Muscle layer of duodenum (tissue), 2 donors: Measurements from ENCODE around the gene GNAL.

Experiments
- H3K27ac ChIP-seq: one replicate; pipeline ENCODE4 v1.7.0; 2013; ENCODE audit warnings: mild to moderate bottlenecking, low read length
- H3K27me3 ChIP-seq: one replicate; pipeline ENCODE4 v1.7.0; 2013; ENCODE audit warnings: low read depth, mild to moderate bottlenecking, control low read depth, low read length
- H3K36me3 ChIP-seq, 2 donors: one replicate each; pipeline ENCODE4 v1.7.0; 2013; ENCODE audit warnings: low read length in 2 of 2, control low read depth in 1 of 2, mild to moderate bottlenecking in 1 of 2; ENCODE audit not compliant: insufficient read depth in 2 of 2, control insufficient read depth in 1 of 2
- H3K4me1 ChIP-seq, 2 donors: one replicate each; pipeline ENCODE4 v1.7.0; 2013; ENCODE audit warnings: low read length in 2 of 2, mild to moderate bottlenecking in 2 of 2, control low read depth in 1 of 2, moderate library complexity in 1 of 2; ENCODE audit not compliant: insufficient read depth in 2 of 2, control insufficient read depth in 1 of 2
- H3K4me3 ChIP-seq, 2 donors: one replicate each; pipeline ENCODE4 v1.7.0; 2013; ENCODE audit warnings: low read length in 2 of 2, low read depth in 1 of 2, mild to moderate bottlenecking in 1 of 2
- H3K9me3 ChIP-seq, 2 donors: one replicate each; pipeline ENCODE4 v1.7.0; 2013; ENCODE audit warnings: low read length in 2 of 2, control low read depth in 1 of 2, mild to moderate bottlenecking in 1 of 2; ENCODE audit not compliant: control insufficient read depth in 1 of 2
- donor health status: healthy.

Gene GNAL

GRCh38 chr18:11767329-11767728 is 78.3 kb downstream of the GNAL start:
- no peak overlapping the region for H3K27ac ChIP-seq
- H3K4me3 ChIP-seq, result no peak overlapping the region
- no peaks in the 10 kb centered on the region for H3K9me3 ChIP-seq
- H3K36me3 ChIP-seq, result no peaks in the 10 kb centered on the region
- no peaks in the 10 kb centered on the region for H3K27me3 ChIP-seq
- H3K4me1 ChIP-seq, result no peaks in the 10 kb centered on the region

- H3K27ac ChIP-seq, result no peak overlapping the region
- no peaks in the 10 kb centered on the region for H3K36me3 ChIP-seq
- no peaks in the 10 kb centered on the region for H3K27me3 ChIP-seq
- no peaks in the 10 kb centered on the region for H3K4me1 ChIP-seq
- no peak overlapping the region for H3K4me3 ChIP-seq
- H3K9me3 ChIP-seq, result no peaks in the 10 kb centered on the region
Measured at GRCh38 chr18:11767935-11768334, 78.9 kb downstream of the GNAL start.

- Histone ChIP-seq H3K27ac (no peak overlapping the region), H3K9me3 (no peaks in the 10 kb centered on the region), H3K27me3 (no peaks in the 10 kb centered on the region), H3K4me3 (no peak overlapping the region), H3K36me3 (no peaks in the 10 kb centered on the region), H3K4me1 (no peaks in the 10 kb centered on the region)
Measured at GRCh38 chr18:11775436-11776174, 86.5 kb downstream of the GNAL start.

GRCh38 chr18:11780042-11780441 is 91.0 kb downstream of the GNAL start:
- Histone ChIP-seq H3K27ac (no peak overlapping the region), H3K27me3 (no peaks in the 10 kb centered on the region), H3K4me1 (no peaks in the 10 kb centered on the region), H3K9me3 (no peaks in the 10 kb centered on the region), H3K4me3 (no peak overlapping the region), H3K36me3 (no peaks in the 10 kb centered on the region)

- Histone ChIP-seq H3K9me3 (no peaks in the 10 kb centered on the region), H3K27me3 (no peaks in the 10 kb centered on the region), H3K36me3 (no peaks in the 10 kb centered on the region), H3K4me1 (no peaks in the 10 kb centered on the region), H3K4me3 (no peak overlapping the region), H3K27ac (no peak overlapping the region)
Measured at GRCh38 chr18:11783716-11784331, 94.8 kb downstream of the GNAL start.

GRCh38 chr18:11784674-11785304 is 95.7 kb downstream of the GNAL start:
- Histone ChIP-seq H3K36me3 (no peaks in the 10 kb centered on the region), H3K27me3 (no peaks in the 10 kb centered on the region), H3K4me3 (no peak overlapping the region), H3K4me1 (no peaks in the 10 kb centered on the region), H3K27ac (no peak overlapping the region), H3K9me3 (no peaks in the 10 kb centered on the region)

GRCh38 chr18:11785444-11786055 is 96.5 kb downstream of the GNAL start:
- no peak overlapping the region for H3K27ac ChIP-seq
- no peaks in the 10 kb centered on the region for H3K4me1 ChIP-seq
- no peaks in the 10 kb centered on the region for H3K36me3 ChIP-seq
- no peaks in the 10 kb centered on the region for H3K9me3 ChIP-seq
- no peak overlapping the region for H3K4me3 ChIP-seq
- H3K27me3 ChIP-seq, result no peaks in the 10 kb centered on the region

- Histone ChIP-seq H3K9me3 (no peaks in the 10 kb centered on the region), H3K36me3 (no peaks in the 10 kb centered on the region), H3K4me3 (no peak overlapping the region), H3K27ac (no peak overlapping the region), H3K4me1 (no peaks in the 10 kb centered on the region), H3K27me3 (no peaks in the 10 kb centered on the region)
Measured at GRCh38 chr18:11789716-11790510, 100.8 kb downstream of the GNAL start.

- H3K27me3 ChIP-seq, result no peaks in the 10 kb centered on the region
- H3K27ac ChIP-seq, result no peak overlapping the region
- no peaks in the 10 kb centered on the region for H3K4me1 ChIP-seq
- H3K9me3 ChIP-seq, result no peaks in the 10 kb centered on the region
- H3K4me3 ChIP-seq, result no peak overlapping the region
- H3K36me3 ChIP-seq, result no peaks in the 10 kb centered on the region
Measured at GRCh38 chr18:11791131-11791530, 102.1 kb downstream of the GNAL start.

- Histone ChIP-seq H3K4me1 (no peaks in the 10 kb centered on the region), H3K36me3 (no peaks in the 10 kb centered on the region), H3K27me3 (no peaks in the 10 kb centered on the region), H3K4me3 (no peak overlapping the region), H3K27ac (no peak overlapping the region), H3K9me3 (no peaks in the 10 kb centered on the region)
Measured at GRCh38 chr18:11792632-11793031, 103.6 kb downstream of the GNAL start.

- no peaks in the 10 kb centered on the region for H3K27me3 ChIP-seq
- H3K27ac ChIP-seq, result no peak overlapping the region
- H3K4me3 ChIP-seq, result no peak overlapping the region
- H3K4me1 ChIP-seq, result no peaks in the 10 kb centered on the region
- no peaks in the 10 kb centered on the region for H3K9me3 ChIP-seq
- no peaks in the 10 kb centered on the region for H3K36me3 ChIP-seq
Measured at GRCh38 chr18:11794195-11794594, 105.1 kb downstream of the GNAL start.
